Liver (tissue), 9 donors: Measurements from ENCODE around the gene RDH11. TPM values are rescaled to one million over a fixed set of nuclear protein-coding genes. Genes with fewer than 3 reads are reported as not detected.
A peak's percentile ranks its signal among the peaks of the same experiment; 100 is the strongest.

ENCODE experiments used
- DNase-seq: peaks from one replicate; pipeline ENCODE4 v3.0.0-alpha.2; 2017; ENCODE audit warnings: low spot score
- H3K27ac ChIP-seq, 2 donors: one replicate each; pipeline ENCODE4 v1.7.0; 2013; ENCODE audit warnings: inconsistent platforms in 2 of 2, low read length in 2 of 2, control low read depth in 1 of 2, low read depth in 1 of 2, mild to moderate bottlenecking in 1 of 2
- H3K27me3 ChIP-seq, 4 donors: one replicate each; pipeline versions ENCODE4 v1.6.1 to v1.7.0; 2013; ENCODE audit warnings: low read length in 3 of 4, inconsistent platforms in 1 of 4, mild to moderate bottlenecking in 1 of 4, moderate library complexity in 1 of 4; ENCODE audit not compliant: control insufficient read depth in 4 of 4, insufficient read depth in 4 of 4
- H3K36me3 ChIP-seq, 4 donors: one replicate each; pipeline versions ENCODE4 v1.6.1 to v1.7.0; 2013; ENCODE audit warnings: low read length in 3 of 4, mild to moderate bottlenecking in 3 of 4, low read depth in 1 of 4, moderate library complexity in 1 of 4; ENCODE audit not compliant: control insufficient read depth in 4 of 4, insufficient read depth in 3 of 4
- H3K4me1 ChIP-seq, 4 donors: one replicate each; pipeline versions ENCODE4 v1.6.1 to v1.7.0; 2013; ENCODE audit warnings: low read length in 3 of 4, mild to moderate bottlenecking in 3 of 4, moderate library complexity in 1 of 4; ENCODE audit not compliant: control insufficient read depth in 4 of 4, insufficient read depth in 4 of 4
- H3K4me3 ChIP-seq, 3 donors: one replicate each; pipeline versions ENCODE4 v1.6.1 to v1.7.0; 2013; ENCODE audit warnings: low read length in 3 of 3, control low read depth in 1 of 3, low read depth in 1 of 3, mild to moderate bottlenecking in 1 of 3
- H3K9ac ChIP-seq, 2 donors: one replicate each; pipeline ENCODE4 v1.7.0; 2013; ENCODE audit warnings: low read length in 2 of 2, mild to moderate bottlenecking in 2 of 2, moderate library complexity in 2 of 2, control low read depth in 1 of 2, low read depth in 1 of 2
- H3K9me3 ChIP-seq, 4 donors: one replicate each; pipeline versions ENCODE4 v1.6.1 to v1.7.0; 2013; ENCODE audit warnings: low read length in 3 of 4; ENCODE audit not compliant: control insufficient read depth in 4 of 4
- ATF3 ChIP-seq: IDR thresholded peaks from 2 replicates; pipeline ENCODE4 v1.6.1; 2016; ENCODE audit warnings: antibody characterized with exemption
- EGR1 ChIP-seq, 2 donors: IDR thresholded peaks; 2 replicates each; pipeline ENCODE4 v1.6.1; 2016 to 2018; ENCODE audit warnings: antibody characterized with exemption in 2 of 2, low read depth in 2 of 2
- FOXA2 ChIP-seq: IDR thresholded peaks from 2 replicates; pipeline ENCODE4 v1.6.1; 2016; ENCODE audit warnings: antibody characterized with exemption
- GABPA ChIP-seq, 2 donors: IDR thresholded peaks in 1 of 2; conservative IDR thresholded peaks in 1 of 2; 2 replicates each; pipeline ENCODE4 v1.6.1; 2016; ENCODE audit warnings: antibody characterized with exemption in 2 of 2, mild to moderate bottlenecking in 1 of 2, moderate library complexity in 1 of 2
- HNF4G ChIP-seq: IDR thresholded peaks from 2 replicates; pipeline ENCODE4 v1.6.1; 2016; ENCODE audit warnings: antibody characterized with exemption
- JUND ChIP-seq, 2 donors: IDR thresholded peaks; 2 replicates each; pipeline ENCODE4 v1.6.1; 2016; ENCODE audit warnings: antibody characterized with exemption in 2 of 2
- MAX ChIP-seq: IDR thresholded peaks from 2 replicates; pipeline ENCODE4 v1.6.1; 2016; ENCODE audit warnings: antibody characterized with exemption
- NR2F2 ChIP-seq: IDR thresholded peaks from 2 replicates; pipeline ENCODE4 v1.6.1; 2016; ENCODE audit warnings: antibody characterized with exemption
- REST ChIP-seq: IDR thresholded peaks from 2 replicates; pipeline ENCODE4 v1.6.1; 2016; ENCODE audit warnings: antibody characterized with exemption, mild to moderate bottlenecking
- RXRA ChIP-seq, 2 donors: IDR thresholded peaks; 2 replicates each; pipeline ENCODE4 v1.6.1; 2017 to 2018; ENCODE audit warnings: antibody characterized with exemption in 2 of 2, mild to moderate bottlenecking in 1 of 2
- SP1 ChIP-seq: IDR thresholded peaks from 2 replicates; pipeline ENCODE4 v1.6.1; 2018; ENCODE audit warnings: antibody characterized with exemption, mild to moderate bottlenecking
- TAF1 ChIP-seq: conservative IDR thresholded peaks from 2 replicates; pipeline ENCODE4 v1.6.1; 2016; ENCODE audit warnings: antibody characterized with exemption, mild to moderate bottlenecking
- ZBTB33 ChIP-seq: IDR thresholded peaks from 2 replicates; pipeline ENCODE4 v1.6.1; 2016; ENCODE audit warnings: antibody characterized with exemption
- WGBS: extraction: QIAGEN DNeasy Blood & Tissue Kit; methylation state at CpG from one replicate; pipeline ENCODE4 v1.1.7; 2013; 5-methylcytosine and 5-hydroxymethylcytosine counted together
- polyA plus RNA-seq, 2 donors: library from polyadenylated mRNA; stranded (reverse) in 1 of 2; unstranded in 1 of 2; fragments of 200-250 nt in 1 of 2; fragments of >200 nt in 1 of 2; fragmentation: Nextera tagmentation in 1 of 2; extraction: Ambion mirVana in 1 of 2; gene quantifications; one replicate each; pipeline versions ENCODE4 v1.2.1 to v1.2.3, GENCODE V29; 2013 to 2015
- total RNA-seq, 2 donors: library from RNA; depleted of rRNA; stranded (reverse); fragments of >200 nt; gene quantifications; one replicate each; pipeline ENCODE4 v1.2.3, GENCODE V29; 2014
- donor health status: healthy.
- donor health status: healthy.
- donor health status: healthy.
- donor health status: healthy.
- donor health status: healthy.

Gene RDH11
- total and polyA plus RNA-seq, 4 donors, result 99.7 to 174 (median 137) TPM

- 13% methylated on average over 1 of the region's 1 CpG for WGBS
- H3K27ac ChIP-seq, result no peak overlapping the region
- TF ChIP-seq JUND (IDR thresholded peaks at IDR 0.05) (no peak), MAX (no peak), EGR1 (IDR thresholded peaks at IDR 0.05; ENCODE audit: low read depth in 2 of 2) (no peak), REST (no peak), NR2F2 (no peak), GABPA (IDR thresholded peaks at IDR 0.05 in 1 of 2, conservative IDR thresholded peaks at IDR 0.05 in 1 of 2) (no peak), ZBTB33 (no peak), SP1 (no peak), RXRA (IDR thresholded peaks at IDR 0.05) (no peak), HNF4G (no peak)
- no peaks in the 10 kb centered on the region for H3K36me3 ChIP-seq
- no peaks in the 10 kb centered on the region for H3K9me3 ChIP-seq
- H3K4me3 ChIP-seq, result no peak overlapping the region
- H3K27me3 ChIP-seq, result no peaks in the 10 kb centered on the region
- DNase-seq, result no peak
- H3K4me1 ChIP-seq, result peaks cover 0 to 34% (median 4%) of the 10 kb centered on the region in 4 donors
- H3K9ac ChIP-seq, result peak overlapping the region in 1 of 2 donors; percentile 39
Observed at GRCh38 chr14:67698179-67698578, 2.6 kb upstream of the RDH11 start.

- TF ChIP-seq SP1 (no peak), ATF3 (no peak), TAF1 (no peak), JUND (IDR thresholded peaks at IDR 0.05) (no peak), FOXA2 (no peak), GABPA (IDR thresholded peaks at IDR 0.05 in 1 of 2, conservative IDR thresholded peaks at IDR 0.05 in 1 of 2) (no peak)
- no peaks in the 10 kb centered on the region for H3K27me3 ChIP-seq
- no peak for DNase-seq
- peaks cover 0 to 5% (median under 1%) of the 10 kb centered on the region in 4 donors for H3K36me3 ChIP-seq
- 81% methylated on average over 4 of the region's 4 CpGs for WGBS
- H3K4me1 ChIP-seq, result peaks cover 0 to 34% (median 4%) of the 10 kb centered on the region in 4 donors
- no peak overlapping the region for H3K9ac ChIP-seq
- H3K27ac ChIP-seq, result no peak overlapping the region
- H3K9me3 ChIP-seq, result no peaks in the 10 kb centered on the region
- H3K4me3 ChIP-seq, result no peak overlapping the region
Observed at GRCh38 chr14:67697006-67697405, 1.4 kb upstream of the RDH11 start.
